CD4-positive, alpha-beta memory T cell (primary cell): ENCODE results near the gene RAPGEF4. TPM values are rescaled to one million over a fixed set of nuclear protein-coding genes. Genes with fewer than 3 reads are reported as not detected.

Experiments
- CTCF ChIA-PET: fragments of 350-600 bp; sonication (Branson Sonifier 250); formaldehyde crosslinking; loops from one replicate; lab custom pipeline; 2021; ENCODE audit warnings: inconsistent platforms; ENCODE audit not compliant: partially characterized antibody; lab: Charles Lee
- POLR2A ChIA-PET: fragments of 350-600 bp; sonication (Branson Sonifier 250); formaldehyde crosslinking; loops from one replicate; lab custom pipeline; 2021; ENCODE audit not compliant: partially characterized antibody; lab: Charles Lee
- DNase-seq, 5 donors: peaks; one replicate each; pipeline versions ENCODE4 v3.0.0 to v3.0.0-alpha.2; 2020 to 2022; ENCODE audit warnings: mixed read lengths in 1 of 5
- H3K27ac ChIP-seq: one replicate; pipeline ENCODE4 v1.7.0; 2013; ENCODE audit warnings: low read depth, low read length
- H3K27me3 ChIP-seq: 2 replicates; pipeline ENCODE4 v1.7.0; 2013; ENCODE audit warnings: mild to moderate bottlenecking, low read length, moderate library complexity; ENCODE audit not compliant: insufficient read depth
- H3K36me3 ChIP-seq: 2 replicates; pipeline ENCODE4 v1.7.0; 2013; ENCODE audit warnings: mild to moderate bottlenecking, low read length, moderate library complexity; ENCODE audit not compliant: insufficient read depth
- H3K4me1 ChIP-seq: 2 replicates; pipeline ENCODE4 v1.7.0; 2013; ENCODE audit warnings: mild to moderate bottlenecking, low read length, moderate library complexity; ENCODE audit not compliant: insufficient read depth
- H3K4me3 ChIP-seq, 2 donors: one replicate each; pipeline ENCODE4 v1.7.0; 2013; ENCODE audit warnings: low read length in 2 of 2, mild to moderate bottlenecking in 1 of 2
- H3K9me3 ChIP-seq, 2 donors: one replicate each; pipeline ENCODE4 v1.7.0; 2013; ENCODE audit warnings: low read length in 2 of 2, control low read depth in 1 of 2; ENCODE audit not compliant: control insufficient read depth in 1 of 2
- H3K27ac Mint-ChIP-seq, 7 donors: one replicate each; pipeline ENCODE4 v1.8.0; 2020 to 2021; ENCODE audit warnings: mixed read lengths in 7 of 7, mild to moderate bottlenecking in 6 of 7, inconsistent platforms in 3 of 7, moderate library complexity in 3 of 7
- H3K27me3 Mint-ChIP-seq, 2 donors: one replicate each; pipeline ENCODE4 v1.8.0; 2020 to 2021; ENCODE audit warnings: mixed read lengths in 2 of 2
- H3K36me3 Mint-ChIP-seq, 2 donors: one replicate each; pipeline ENCODE4 v1.8.0; 2020 to 2021; ENCODE audit warnings: mixed read lengths in 2 of 2, inconsistent platforms in 1 of 2, mild to moderate bottlenecking in 1 of 2
- H3K4me1 Mint-ChIP-seq, 4 donors: one replicate each; pipeline ENCODE4 v1.8.0; 2020 to 2021; ENCODE audit warnings: mixed read lengths in 4 of 4, mild to moderate bottlenecking in 1 of 4
- H3K4me3 Mint-ChIP-seq, 8 donors: one replicate each; pipeline ENCODE4 v1.8.0; 2020 to 2021; ENCODE audit warnings: mixed read lengths in 8 of 8, mild to moderate bottlenecking in 7 of 8, moderate library complexity in 6 of 8, inconsistent platforms in 3 of 8
- H3K9me3 Mint-ChIP-seq, 8 donors: one replicate each; pipeline ENCODE4 v1.8.0; 2020 to 2021; ENCODE audit warnings: mixed read lengths in 8 of 8, mild to moderate bottlenecking in 5 of 8, inconsistent platforms in 3 of 8, moderate library complexity in 1 of 8
- intact Hi-C: fragments of 100-400 bp; cut with micrococcal nuclease; formaldehyde crosslinking; loops from one replicate; pipeline ENCODE4 v1.15.1; 2023
- polyA plus RNA-seq, 2 donors: library from polyadenylated mRNA; unstranded; fragments of 300-500 nt; fragmentation: Illumina TruSeq; gene quantifications; one replicate each; pipeline ENCODE4 v1.2.3, GENCODE V29; 2021
- total RNA-seq, 2 experiments: library from RNA; stranded (reverse); gene quantifications; one replicate each; pipeline ENCODE4 v1.2.3, GENCODE V29; 2021

RAPGEF4 gene
- total and polyA plus RNA-seq, 4 experiments from 2014 or later, result not detected

DNA sequence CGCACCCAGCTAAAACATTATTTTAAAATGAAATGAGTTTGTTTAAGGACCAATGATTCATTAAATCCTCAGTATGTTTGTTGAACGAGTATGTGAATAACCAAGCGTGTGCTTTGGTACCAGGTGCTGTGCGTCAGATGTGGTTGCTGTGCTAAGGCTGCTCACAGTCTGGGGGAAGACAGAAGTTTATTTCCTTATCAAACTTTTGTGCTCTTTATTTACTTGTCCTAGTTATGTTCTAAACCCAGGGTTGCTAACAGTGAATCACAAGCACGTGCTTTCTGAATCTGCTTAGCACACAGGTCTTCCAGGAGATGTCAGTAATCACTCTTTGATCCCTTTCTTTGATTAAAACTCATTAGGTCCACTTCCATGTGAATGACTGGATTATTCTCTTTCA is 37.0 kb downstream of the RAPGEF4 start:
- no peaks in the 10 kb centered on the region for H3K9me3 ChIP-seq
- no peak for DNase-seq
- H3K4me3 Mint-ChIP-seq, result no peak overlapping the region
- H3K4me1 ChIP-seq, result no peaks in the 10 kb centered on the region
- no peak overlapping the region for H3K27ac ChIP-seq
- no peak overlapping the region for H3K4me3 ChIP-seq
- CTCF ChIA-PET, result no interaction called here
- intact Hi-C loops, result no loop called here
- H3K4me1 Mint-ChIP-seq, result no peaks in the 10 kb centered on the region
- H3K36me3 Mint-ChIP-seq, result no peaks in the 10 kb centered on the region
- no peak overlapping the region for H3K27ac Mint-ChIP-seq
- peaks cover 5% of the 10 kb centered on the region for H3K27me3 ChIP-seq
- H3K27me3 Mint-ChIP-seq, result peaks cover 0 to 3% of the 10 kb centered on the region in 2 donors
- POLR2A ChIA-PET, result no interaction called here
- H3K9me3 Mint-ChIP-seq, result peaks cover 0 to 2% (median 0%) of the 10 kb centered on the region in 8 donors
- H3K36me3 ChIP-seq, result no peaks in the 10 kb centered on the region

DNA sequence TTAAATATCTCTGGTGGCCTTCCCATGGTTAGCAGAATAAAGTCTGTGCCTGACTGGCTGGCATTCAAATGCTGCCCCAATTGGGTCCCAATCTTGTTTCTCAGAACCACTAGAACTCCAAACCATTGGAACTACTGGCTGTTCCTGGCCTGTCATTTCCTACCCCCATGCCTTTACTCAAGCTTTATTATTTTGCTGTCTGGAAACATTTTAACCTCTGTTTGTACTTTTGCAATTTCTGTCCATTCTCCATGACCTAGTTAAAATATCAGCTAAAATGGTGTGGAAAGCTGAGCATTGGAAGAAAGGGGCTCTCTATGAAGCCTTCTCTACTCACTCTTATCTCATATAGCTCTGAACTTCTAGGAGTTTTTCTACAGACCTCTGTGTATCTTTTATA is 38.7 kb downstream of the RAPGEF4 start:
- Histone ChIP-seq H3K4me3 (no peak overlapping the region), H3K4me1 (no peaks in the 10 kb centered on the region), H3K9me3 (no peaks in the 10 kb centered on the region), H3K27me3 (peaks cover 5% of the 10 kb centered on the region), H3K27ac (no peak overlapping the region), H3K36me3 (no peaks in the 10 kb centered on the region)
- CTCF ChIA-PET, result no interaction called here
- H3K27me3 Mint-ChIP-seq, result peaks cover 2 to 3% of the 10 kb centered on the region in 2 donors
- DNase-seq, result no peak
- no peaks in the 10 kb centered on the region for H3K36me3 Mint-ChIP-seq
- POLR2A ChIA-PET, result no interaction called here
- H3K27ac Mint-ChIP-seq, result no peak overlapping the region
- intact Hi-C loops, result no loop called here
- peaks cover 0 to 2% (median 0%) of the 10 kb centered on the region in 8 donors for H3K9me3 Mint-ChIP-seq
- H3K4me1 Mint-ChIP-seq, result no peaks in the 10 kb centered on the region
- H3K4me3 Mint-ChIP-seq, result no peak overlapping the region

DNA sequence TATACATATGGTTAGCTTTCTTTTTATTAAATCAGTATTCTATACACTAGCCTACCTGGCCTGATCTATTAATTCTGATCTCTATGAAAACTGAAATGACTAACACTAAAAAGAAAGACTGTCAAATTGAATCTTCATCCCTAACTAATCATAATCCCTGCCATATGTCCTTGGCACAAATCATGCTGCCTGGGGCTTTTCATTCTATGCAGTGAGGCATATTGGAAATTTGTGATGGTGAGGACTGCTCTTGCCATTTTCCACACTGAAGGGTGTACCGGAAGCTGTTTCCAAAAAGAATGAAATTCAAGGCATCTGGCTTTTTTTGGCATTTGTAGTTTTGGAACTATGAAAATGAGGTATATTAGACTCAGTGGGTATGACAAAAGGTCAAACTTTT is 39.7 kb downstream of the RAPGEF4 start:
- no peaks in the 10 kb centered on the region for H3K4me1 Mint-ChIP-seq
- ChIA-PET CTCF (no interaction called here), POLR2A (no interaction called here)
- no peak overlapping the region for H3K4me3 Mint-ChIP-seq
- DNase-seq, result no peak
- Histone ChIP-seq H3K27me3 (peaks cover 5% of the 10 kb centered on the region), H3K36me3 (no peaks in the 10 kb centered on the region), H3K27ac (no peak overlapping the region), H3K4me3 (no peak overlapping the region), H3K4me1 (no peaks in the 10 kb centered on the region), H3K9me3 (no peaks in the 10 kb centered on the region)
- intact Hi-C loops, result no loop called here
- no peaks in the 10 kb centered on the region for H3K36me3 Mint-ChIP-seq
- H3K27ac Mint-ChIP-seq, result no peak overlapping the region
- peaks cover 2 to 12% of the 10 kb centered on the region in 2 donors for H3K27me3 Mint-ChIP-seq
- peaks cover 0 to 2% (median 0%) of the 10 kb centered on the region in 8 donors for H3K9me3 Mint-ChIP-seq

DNA sequence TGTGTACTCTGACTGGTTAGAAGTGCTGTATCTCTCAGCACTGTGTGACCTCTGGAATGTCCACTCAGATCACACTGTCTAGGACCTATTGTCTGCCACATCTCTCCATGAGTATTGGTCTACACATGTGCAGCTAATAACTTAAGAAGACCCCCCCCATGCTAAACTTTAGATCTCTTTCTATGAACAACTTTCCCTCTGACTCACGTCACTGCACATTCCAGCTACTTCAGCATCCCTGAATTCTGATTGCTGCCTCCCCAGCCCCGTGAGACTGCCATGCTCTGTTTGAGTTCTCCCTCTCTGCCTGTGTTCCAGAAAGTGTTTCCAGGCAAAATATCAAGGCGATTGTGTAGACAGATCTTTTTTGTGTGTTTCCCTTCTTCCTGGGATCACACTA is 41.8 kb downstream of the RAPGEF4 start:
- Mint-ChIP-seq H3K27ac (no peak overlapping the region), H3K9me3 (peaks cover 0 to 2% (median 0%) of the 10 kb centered on the region in 8 donors), H3K36me3 (no peaks in the 10 kb centered on the region), H3K4me1 (no peaks in the 10 kb centered on the region), H3K27me3 (peaks cover 2 to 15% of the 10 kb centered on the region in 2 donors), H3K4me3 (no peak overlapping the region)
- CTCF ChIA-PET, result no interaction called here
- POLR2A ChIA-PET, result no interaction called here
- Histone ChIP-seq H3K36me3 (no peaks in the 10 kb centered on the region), H3K27ac (no peak overlapping the region), H3K4me3 (no peak overlapping the region), H3K9me3 (no peaks in the 10 kb centered on the region), H3K4me1 (no peaks in the 10 kb centered on the region), H3K27me3 (peaks cover 5% of the 10 kb centered on the region)
- intact Hi-C loops, result no loop called here
- DNase-seq, result no peak

DNA sequence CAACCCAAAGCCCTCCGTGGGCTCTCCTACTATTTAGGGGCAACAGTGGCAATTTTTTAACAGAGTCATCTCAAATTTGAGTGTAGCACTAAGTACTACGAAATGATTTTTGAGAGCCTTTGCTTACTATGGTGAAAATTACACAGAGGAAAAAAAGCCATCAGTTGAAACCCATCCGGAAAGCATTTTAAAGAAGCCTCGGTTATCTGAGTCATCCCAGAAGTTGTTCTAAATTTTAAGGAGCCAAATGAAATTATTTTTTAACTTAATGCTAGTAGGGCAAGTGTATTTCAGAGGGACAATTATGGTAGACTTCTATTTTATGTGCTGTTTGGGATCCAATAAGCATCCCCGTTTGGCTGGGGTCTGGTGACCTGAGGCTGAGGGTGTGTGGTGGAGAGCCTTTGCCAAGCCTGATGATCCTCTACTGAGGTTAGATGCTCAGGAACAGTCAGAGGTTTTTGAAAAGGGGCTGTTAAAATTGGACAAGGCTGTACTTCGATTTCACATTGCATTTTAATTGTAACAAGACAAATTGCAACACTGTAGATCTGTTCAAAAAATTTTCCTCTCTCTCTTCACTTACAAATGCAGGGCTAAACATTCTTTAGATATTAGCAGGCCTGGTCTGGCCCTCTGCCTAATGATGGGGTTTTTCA is 47.0 kb downstream of the RAPGEF4 start:
- no peak for DNase-seq
- Histone ChIP-seq H3K27ac (no peak overlapping the region), H3K4me3 (no peak overlapping the region), H3K27me3 (no peaks in the 10 kb centered on the region), H3K4me1 (no peaks in the 10 kb centered on the region), H3K36me3 (no peaks in the 10 kb centered on the region), H3K9me3 (no peaks in the 10 kb centered on the region)
- CTCF ChIA-PET, result no interaction called here
- Mint-ChIP-seq H3K4me3 (no peak overlapping the region), H3K27ac (no peak overlapping the region), H3K27me3 (peaks cover 12 to 38% of the 10 kb centered on the region in 2 donors), H3K36me3 (no peaks in the 10 kb centered on the region), H3K9me3 (peaks cover 0 to 2% (median 0%) of the 10 kb centered on the region in 8 donors), H3K4me1 (no peaks in the 10 kb centered on the region)
- intact Hi-C loops, result no loop called here
- POLR2A ChIA-PET, result no interaction called here

DNA sequence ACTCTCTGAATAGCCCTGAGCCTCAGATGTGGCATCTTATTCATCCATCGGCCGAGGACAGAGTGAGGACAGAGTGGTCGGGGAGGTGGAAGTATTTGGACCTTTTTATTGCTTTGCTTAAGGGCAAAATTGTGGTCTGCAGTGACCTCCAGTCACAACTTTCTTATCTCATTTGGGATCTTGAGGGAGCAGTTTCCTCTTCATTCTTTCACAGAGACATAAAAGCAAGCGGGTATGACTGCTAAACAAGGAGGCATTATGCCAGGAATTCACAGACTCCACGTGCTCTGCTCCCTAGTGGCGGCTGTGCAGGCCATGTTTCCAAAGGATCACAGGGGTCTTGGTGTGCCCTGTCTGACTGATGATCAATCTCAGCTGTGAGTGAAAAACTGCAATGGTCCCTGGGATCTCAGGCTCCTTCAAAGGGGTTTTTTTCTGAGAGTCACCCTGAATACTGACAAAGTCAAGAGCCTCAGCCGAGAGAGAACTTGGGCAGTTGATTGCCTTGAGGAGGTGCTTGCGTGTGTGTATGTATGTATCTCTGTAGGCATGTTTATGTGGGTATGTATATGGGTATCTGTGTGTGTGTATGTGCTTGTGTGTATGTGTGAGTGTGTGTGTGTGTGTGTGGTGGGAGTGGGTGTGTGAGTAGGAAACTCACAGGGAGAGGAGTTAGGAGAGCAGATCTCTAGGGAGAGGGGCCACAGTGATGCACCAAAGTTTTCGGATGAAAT is 47.7 kb downstream of the RAPGEF4 start:
- no peaks in the 10 kb centered on the region for H3K27me3 ChIP-seq
- Mint-ChIP-seq H3K4me3 (no peak overlapping the region), H3K36me3 (no peaks in the 10 kb centered on the region), H3K4me1 (no peaks in the 10 kb centered on the region), H3K27me3 (peaks cover 12 to 38% of the 10 kb centered on the region in 2 donors), H3K9me3 (peaks cover 0 to 2% (median 0%) of the 10 kb centered on the region in 8 donors), H3K27ac (no peak overlapping the region)
- no peaks in the 10 kb centered on the region for H3K36me3 ChIP-seq
- ChIA-PET POLR2A (no interaction called here), CTCF (no interaction called here)
- DNase-seq, result no peak
- no peak overlapping the region for H3K4me3 ChIP-seq
- H3K27ac ChIP-seq, result no peak overlapping the region
- H3K9me3 ChIP-seq, result no peaks in the 10 kb centered on the region
- intact Hi-C loops, result no loop called here
- no peaks in the 10 kb centered on the region for H3K4me1 ChIP-seq

DNA sequence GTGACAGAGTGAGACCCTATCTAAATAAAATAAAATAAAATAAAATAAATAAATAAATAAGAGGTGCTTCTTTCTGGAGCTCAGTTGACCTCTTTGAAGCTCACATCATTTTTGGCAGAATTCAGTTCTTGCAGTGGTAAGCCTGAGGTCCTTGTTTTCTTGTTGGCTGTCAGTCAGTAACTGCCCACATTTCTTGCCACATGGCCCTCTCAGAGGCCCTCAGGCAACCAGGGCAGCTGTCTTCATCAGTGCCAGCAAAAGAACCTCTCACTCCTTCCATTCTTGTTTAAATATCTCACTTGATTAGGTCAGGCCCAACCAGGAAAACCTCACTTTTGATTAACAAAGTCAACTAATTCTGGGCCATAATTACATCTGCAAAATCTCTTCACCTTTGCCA is 53.2 kb downstream of the RAPGEF4 start:
- ChIA-PET CTCF (no interaction called here), POLR2A (no interaction called here)
- H3K9me3 Mint-ChIP-seq, result no peaks in the 10 kb centered on the region
- H3K9me3 ChIP-seq, result no peaks in the 10 kb centered on the region
- no peak overlapping the region for H3K4me3 Mint-ChIP-seq
- H3K4me1 ChIP-seq, result no peaks in the 10 kb centered on the region
- no peak overlapping the region for H3K27ac ChIP-seq
- H3K27me3 ChIP-seq, result no peaks in the 10 kb centered on the region
- DNase-seq, result no peak
- no peak overlapping the region for H3K4me3 ChIP-seq
- H3K36me3 Mint-ChIP-seq, result no peaks in the 10 kb centered on the region
- peaks cover 7 to 19% of the 10 kb centered on the region in 2 donors for H3K27me3 Mint-ChIP-seq
- H3K27ac Mint-ChIP-seq, result no peak overlapping the region
- intact Hi-C loops, result no loop called here
- no peaks in the 10 kb centered on the region for H3K36me3 ChIP-seq
- H3K4me1 Mint-ChIP-seq, result no peaks in the 10 kb centered on the region
